ENCODE results near the gene SPEG.
"Not testable (repeated sequence)": the region's sequence is repeated elsewhere in the genome, so short reads cannot be mapped to it uniquely, and the experiment has no call there.

The SPEG gene

DNA sequence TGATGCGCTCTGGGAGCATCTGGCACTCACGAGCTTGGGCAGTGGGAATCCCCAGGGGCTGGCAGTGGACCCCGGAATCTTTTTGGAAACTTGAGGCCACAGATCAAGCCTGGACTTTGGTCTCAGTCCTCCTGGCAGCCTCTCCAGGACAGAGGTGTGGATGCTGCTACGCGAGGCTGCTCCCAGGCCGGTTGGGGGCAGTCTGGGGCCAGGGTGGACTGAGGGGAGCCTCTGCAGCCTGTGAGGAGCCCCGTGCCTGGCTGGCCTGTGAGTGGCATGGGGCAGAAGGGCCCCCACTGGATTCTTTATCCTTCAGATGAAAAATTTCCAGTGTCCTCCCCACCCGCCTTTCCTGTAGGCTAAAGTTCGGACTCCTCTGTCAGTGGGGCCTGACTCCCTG lies 29.2 kb upstream of the SPEG start:
- no peak for DNase-seq

DNA sequence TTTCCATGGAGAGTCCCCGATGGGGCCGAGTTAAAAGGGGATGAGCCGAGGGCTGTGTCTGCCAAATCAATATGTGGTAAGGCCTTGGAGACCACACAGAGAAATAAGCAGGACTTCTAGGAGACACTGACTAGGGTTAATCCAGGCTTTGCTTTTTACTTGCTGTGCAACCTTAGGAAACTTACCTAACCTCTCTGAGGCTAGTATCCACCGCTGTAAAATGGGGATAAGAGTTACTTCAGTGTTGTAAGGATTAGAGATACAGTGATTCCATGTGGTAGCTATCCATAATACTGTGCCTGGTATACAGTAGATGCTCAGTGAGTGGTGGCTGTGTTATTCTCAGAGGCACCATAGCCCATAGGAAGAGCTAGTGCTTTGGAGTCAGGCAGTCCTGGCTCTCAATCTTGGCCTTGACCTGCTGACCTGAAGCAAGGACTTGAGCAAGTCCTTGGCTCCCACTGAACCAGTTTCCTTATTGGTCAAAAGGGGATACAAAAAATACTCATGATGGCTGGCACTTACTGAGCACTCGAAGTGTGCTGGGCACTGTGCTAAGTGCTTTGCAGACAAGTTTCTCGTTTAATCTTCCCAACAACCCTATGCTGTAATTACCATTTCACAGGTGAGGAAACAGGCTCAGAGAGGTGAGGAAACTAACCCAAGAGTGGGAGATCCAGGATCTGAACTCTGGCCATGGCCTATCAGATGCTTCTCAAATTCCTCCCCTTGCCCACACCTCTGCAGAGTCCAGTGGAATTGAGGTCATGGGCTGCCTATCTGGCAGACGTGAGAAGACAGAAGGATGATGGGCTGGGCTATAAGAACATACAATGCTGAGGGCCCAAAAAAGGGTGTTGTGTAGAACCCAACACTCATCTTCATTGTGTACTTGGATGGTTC lies 28.4 kb upstream of the SPEG start:
- no peak for DNase-seq

DNA sequence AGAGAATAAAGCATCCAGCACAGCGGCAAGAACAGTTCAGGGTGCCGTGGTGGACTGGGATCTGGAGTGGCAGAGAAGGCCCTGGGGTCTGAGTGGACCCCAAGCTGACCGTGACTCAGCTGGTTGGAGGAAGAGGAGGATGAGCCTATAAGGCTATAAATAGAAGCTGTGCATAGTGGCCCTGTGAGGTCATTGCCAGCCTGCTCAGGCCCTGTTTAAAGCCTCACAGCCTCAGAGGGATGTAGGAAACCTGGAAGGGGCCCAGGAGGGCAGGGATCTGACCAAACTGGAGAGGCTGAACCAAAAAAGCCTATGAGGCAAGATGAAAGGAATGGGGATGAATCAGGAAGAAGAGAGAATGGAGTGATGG lies 27.8 kb upstream of the SPEG start:
- no peak for DNase-seq

DNA sequence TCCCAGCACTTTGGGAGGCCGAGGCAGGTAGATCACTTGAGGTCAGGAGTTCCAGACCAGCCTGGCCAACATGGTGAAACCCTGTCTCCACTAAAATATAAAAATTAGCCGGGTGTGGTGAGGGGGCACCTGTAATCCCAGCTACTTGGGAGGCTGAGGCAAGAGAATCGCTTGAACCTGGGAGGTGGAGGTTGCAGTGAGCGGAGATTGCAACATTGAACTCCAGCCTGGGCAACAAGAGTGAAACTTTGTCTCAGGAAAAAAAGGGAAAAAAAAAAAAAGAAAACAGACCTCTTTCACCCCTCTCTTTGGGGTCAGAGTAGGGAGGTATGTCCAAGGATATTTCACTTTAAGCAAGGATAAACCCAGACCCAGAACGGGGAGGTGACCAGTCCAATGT lies 27.3 kb upstream of the SPEG start:
- DNase-seq = not testable (repeated sequence)

DNA sequence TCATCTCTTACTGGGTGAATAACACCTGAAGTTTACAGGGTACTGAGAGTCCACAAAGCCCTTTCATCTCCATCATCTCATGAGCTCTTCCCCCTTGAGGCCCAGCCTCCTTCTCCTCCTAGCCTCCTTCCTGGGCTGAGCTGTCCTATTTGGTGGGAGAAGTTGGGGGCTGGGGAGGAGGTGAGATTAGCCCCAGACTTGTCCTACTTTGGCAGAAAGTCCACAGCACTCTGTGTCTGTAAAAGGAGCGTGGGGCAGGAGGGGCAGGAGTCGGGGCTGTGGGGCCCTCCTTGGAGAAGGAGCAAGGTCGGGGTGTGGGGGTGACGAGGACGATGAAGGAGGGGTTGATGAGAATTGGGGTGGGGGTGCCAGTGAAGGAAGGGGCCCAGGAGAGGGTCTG lies 26.4 kb upstream of the SPEG start:
- no peak for DNase-seq

DNA sequence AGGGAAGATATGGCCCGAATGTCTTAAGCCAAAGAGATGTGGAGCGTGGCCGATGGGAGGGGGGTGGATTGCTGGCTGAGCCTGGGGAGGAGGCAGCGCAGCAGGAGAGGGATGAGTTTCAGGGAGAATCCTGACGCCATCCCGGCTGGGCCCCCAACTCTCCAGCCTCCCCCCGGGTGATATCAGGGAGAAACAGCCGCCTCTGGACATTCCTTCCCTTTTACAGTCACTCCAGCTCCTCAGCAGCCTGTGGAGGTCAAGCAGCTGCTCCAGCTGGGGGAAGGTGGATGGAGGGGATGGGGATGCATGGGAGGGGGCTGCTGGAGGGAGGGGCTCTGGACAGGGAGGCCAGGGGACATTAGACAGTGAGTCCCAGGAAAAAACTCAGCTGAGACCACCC lies 26.0 kb upstream of the SPEG start:
- DNase-seq = no peak

DNA sequence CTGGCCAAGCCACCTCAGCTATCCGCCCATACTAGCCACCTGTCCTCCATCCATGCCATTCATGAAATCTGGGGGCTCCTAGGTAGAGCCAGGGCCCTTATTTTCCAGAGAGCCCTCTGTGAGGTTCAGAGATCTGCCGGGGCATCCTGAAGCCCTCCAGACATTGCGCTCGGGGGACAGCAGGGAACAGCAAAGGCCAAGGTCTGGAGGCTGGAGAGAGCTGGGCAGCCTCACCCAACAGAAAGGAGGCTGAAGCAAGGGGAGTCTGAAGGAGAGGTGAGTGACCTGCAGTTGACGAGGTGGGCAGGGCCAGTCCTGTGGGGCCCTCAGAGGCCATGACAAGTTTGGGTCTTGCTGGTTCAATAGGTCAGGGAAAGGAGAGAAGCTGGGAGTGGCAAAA lies 25.0 kb upstream of the SPEG start:
- no peak for DNase-seq

DNA sequence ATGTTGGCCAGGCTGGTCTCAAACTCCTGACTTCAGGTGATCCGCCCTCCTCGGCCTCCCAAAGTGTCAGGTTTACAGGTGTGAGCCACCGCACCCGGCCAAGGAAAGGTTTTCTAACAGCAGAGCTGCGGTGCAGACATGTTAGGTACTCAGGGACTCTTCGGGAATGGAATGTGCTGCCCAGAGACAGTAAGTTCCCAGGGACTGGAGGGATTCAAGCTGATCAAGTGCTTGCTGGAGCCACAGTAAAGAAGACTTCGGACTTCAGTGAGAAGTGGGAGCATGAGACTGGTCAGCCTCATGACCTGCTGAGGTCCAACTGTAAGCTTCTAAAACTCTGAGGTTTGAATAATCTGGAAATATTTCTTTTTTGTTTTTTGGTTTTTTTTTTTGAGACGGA lies 24.3 kb upstream of the SPEG start:
- DNase-seq = no peak

DNA sequence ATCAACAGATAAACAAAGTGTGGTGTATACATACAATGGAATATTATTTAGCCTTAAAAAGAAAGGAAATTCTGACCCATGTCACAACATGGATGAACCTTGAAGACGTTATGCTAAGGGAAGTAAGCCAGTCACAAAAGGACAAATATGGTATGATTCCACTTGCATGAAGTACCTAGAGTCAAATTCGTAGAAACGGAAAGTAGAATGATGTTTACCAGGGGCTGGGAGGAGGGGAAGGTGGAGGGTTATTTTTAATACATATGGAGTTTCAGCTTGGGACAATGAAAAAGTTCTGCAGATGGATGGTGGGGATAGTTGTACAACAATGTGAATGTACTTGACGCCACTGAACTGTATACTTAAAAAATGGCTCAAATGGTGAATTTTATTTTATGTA lies 19.8 kb upstream of the SPEG start:
- DNase-seq = no peak

DNA sequence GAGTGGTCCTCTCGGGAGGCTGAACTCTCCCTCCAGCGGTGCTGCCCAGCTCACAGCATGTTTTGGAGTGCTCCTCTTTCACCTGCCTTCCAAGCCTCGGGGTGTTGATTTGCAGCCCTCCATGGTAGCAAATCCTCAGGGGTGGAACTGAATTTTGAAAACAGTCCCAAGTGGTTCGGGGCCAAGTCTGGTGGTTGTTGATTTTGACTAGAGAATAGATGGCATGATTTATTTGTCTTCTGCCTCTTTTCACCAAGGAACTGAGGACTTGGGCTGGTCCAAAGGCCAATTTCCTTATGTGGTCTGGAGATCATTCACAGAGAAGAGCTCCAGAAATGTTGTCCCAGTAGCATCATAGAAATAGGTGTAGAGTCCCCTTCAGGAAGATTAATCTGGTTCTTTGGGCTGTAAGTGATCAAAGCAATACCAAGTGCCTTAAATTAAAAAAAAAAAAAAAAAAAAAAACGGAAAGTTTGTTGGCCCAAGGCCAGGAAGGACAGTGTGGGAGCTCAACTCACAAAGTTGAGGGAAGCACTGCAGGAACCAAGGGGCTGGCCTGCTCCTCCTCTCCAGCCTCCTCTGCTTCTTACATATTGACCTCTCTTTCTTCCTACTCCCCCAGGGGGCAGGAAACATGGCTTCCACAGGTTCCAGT lies 18.9 kb upstream of the SPEG start:
- DNase-seq = no peak

DNA sequence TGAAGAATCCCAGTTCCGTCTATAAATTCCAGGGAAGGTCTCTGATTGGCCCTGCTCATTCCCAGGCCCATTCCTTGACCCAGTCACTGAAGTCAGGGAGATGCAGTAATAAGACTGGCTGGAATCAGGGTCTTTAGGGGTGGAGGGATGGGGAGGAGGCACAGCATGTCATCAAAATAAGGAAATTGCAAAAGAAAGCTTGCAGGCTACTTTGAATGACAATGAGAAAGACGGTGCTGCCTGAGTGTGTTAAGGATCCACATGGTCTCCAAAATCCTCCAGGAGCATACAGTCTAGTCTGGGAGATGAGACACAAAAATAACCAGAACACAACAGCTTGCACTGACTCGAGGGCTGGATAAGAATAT lies 18.4 kb upstream of the SPEG start:
- DNase-seq = no peak

DNA sequence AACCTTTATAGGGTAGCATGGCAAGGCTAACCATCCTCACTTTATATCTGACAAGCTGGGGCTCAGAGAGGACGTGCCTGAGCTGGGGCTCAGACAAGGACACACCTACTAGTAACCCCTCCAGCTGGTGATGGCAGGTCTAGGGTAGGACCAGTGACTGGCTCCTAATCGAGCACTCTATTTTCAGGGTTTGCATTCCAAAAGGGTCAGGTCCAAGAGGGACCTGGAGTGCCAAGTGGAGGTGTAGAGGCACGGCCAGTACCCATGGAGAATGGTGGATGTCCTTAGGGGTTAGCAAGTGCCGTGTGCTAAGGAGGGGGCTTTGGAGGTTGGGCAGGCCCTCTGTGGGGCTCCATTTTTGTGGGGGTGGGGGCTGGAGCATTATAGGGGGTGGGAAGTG lies 17.7 kb upstream of the SPEG start:
- no peak for DNase-seq

DNA sequence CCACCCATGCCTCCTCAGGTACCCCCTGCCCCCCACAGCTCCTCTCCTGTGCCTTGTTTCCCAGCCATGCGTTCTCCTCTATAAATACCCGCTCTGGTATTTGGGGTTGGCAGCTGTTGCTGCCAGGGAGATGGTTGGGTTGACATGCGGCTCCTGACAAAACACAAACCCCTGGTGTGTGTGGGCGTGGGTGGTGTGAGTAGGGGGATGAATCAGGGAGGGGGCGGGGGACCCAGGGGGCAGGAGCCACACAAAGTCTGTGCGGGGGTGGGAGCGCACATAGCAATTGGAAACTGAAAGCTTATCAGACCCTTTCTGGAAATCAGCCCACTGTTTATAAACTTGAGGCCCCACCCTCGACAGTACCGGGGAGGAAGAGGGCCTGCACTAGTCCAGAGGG lies 17.3 kb upstream of the SPEG start:
- no peak for DNase-seq

DNA sequence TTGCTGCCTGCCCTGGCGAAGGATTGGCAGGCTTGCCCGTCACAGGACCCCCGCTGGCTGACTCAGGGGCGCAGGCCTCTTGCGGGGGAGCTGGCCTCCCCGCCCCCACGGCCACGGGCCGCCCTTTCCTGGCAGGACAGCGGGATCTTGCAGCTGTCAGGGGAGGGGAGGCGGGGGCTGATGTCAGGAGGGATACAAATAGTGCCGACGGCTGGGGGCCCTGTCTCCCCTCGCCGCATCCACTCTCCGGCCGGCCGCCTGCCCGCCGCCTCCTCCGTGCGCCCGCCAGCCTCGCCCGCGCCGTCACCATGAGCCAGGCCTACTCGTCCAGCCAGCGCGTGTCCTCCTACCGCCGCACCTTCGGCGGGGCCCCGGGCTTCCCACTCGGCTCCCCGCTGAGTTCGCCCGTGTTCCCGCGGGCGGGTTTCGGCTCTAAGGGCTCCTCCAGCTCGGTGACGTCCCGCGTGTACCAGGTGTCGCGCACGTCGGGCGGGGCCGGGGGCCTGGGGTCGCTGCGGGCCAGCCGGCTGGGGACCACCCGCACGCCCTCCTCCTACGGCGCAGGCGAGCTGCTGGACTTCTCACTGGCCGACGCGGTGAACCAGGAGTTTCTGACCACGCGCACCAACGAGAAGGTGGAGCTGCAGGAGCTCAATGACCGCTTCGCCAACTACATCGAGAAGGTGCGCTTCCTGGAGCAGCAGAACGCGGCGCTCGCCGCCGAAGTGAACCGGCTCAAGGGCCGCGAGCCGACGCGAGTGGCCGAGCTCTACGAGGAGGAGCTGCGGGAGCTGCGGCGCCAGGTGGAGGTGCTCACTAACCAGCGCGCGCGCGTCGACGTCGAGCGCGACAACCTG lies 16.3 kb upstream of the SPEG start, which contains the start of gene DES:
DES (plus strand) TSS at position 223 of the 857 bp plus-strand sequence; CDS start at position 309, 86 bp downstream.
- no peak for DNase-seq

DNA sequence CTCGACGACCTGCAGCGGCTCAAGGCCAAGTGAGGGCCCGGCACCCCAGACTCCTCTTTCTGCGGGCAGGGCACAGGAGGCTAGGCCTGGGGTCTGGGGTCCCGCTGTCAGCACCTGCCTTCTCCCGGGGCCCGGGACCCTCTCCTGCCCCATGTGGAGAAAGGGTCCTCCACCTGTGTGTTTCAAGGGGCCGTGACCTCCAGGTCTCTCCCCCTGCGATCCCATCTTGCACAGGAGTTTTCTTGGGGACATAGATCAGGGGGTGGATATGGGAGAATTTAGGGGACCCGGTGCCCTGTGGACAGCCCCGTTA lies 15.7 kb upstream of the SPEG start:
- no peak for DNase-seq

DNA sequence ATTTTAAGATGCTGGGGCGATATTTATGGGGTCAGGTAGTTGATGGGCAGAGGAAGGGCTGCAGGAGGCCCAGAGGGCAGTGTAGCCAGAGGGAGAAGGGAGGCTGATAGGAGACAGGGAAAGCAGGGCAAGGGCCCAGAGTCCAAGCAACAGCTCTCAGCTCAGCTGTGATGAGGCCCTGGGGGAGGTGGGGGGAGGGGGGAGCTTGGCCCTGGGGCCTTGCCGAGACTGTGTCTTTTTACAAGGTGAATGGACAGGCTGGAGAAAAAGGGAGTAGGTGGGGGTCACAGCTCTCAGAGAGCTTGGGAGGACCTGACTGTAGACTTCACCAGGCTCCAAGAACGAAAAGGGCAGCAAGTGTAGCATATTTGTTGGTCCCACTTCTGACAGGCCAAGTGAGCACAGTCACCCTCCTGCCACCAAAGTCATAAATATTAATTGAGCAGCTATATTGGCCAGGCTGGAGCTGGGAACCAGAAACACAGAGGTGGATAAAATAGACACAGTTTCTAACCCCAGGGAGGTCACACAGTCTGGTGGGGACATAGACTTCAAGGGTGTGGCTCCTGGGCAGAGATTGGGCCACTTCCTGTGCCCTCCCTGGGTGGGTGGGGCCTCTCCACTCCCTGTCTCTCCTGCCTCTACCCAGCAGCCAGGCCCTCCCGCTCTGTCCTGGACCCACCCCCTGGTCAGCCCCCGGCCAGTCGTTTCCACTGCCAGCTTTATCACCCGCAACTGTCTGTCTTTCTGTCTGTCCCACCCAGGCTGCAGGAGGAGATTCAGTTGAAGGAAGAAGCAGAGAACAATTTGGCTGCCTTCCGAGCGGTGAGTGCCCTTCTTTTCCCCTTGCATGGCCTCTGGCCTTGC lies 15.1 kb upstream of the SPEG start:
- peak; percentile 9 for DNase-seq

DNA sequence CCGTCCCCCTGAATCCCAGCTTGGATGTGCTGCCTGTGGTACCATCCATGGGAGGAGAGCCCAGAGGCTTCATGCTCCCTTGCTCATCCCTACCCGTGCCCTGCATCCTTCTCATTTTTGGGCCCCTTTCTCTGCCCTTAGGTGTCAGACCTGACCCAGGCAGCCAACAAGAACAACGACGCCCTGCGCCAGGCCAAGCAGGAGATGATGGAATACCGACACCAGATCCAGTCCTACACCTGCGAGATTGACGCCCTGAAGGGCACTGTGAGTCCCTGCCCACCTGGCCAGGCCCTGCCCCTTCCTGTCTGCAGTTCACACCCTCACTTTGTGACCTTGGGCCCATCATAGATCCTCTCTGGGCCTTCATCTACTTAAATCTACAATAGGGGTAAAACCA lies 14.0 kb upstream of the SPEG start:
- no peak for DNase-seq

DNA sequence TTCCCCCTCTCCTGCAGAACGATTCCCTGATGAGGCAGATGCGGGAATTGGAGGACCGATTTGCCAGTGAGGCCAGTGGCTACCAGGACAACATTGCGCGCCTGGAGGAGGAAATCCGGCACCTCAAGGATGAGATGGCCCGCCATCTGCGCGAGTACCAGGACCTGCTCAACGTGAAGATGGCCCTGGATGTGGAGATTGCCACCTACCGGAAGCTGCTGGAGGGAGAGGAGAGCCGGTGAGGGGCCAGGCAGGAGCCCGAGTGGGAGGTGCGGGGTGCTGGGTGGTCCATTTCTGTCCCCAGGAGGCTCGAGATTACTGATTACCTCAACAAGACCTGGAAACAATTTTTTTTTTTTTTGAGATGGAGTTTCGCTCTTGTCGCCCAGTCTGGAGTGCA lies 13.3 kb upstream of the SPEG start:
- no peak for DNase-seq

DNA sequence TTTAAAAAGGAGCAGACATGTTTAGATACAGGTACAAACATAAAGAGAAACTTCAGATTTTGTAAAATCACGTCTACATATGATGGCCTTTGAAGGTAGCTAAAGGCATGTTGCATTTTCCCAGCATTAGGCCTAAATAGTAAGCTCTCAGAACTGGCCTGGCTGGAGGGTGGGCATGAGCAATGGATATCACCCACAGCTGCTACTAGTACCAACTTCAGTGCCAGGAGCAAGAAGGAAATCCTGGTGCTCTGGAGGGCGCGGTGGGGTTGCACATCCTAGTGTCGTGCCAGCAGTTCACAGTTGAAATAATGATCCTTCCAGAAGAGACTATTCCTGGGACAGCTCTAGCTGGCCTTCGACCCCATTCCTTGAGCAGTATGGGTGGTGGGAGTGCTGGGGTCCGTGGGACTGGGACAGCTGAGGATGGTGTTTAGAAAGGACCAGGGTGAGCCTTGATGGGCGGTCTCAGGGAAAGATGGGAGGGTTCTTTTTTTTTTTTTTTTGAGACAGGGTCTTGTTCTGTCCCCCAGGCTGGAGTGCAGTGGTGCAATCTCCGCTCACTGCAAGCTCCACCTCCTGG lies 11.6 kb upstream of the SPEG start:
- no peak for DNase-seq

DNA sequence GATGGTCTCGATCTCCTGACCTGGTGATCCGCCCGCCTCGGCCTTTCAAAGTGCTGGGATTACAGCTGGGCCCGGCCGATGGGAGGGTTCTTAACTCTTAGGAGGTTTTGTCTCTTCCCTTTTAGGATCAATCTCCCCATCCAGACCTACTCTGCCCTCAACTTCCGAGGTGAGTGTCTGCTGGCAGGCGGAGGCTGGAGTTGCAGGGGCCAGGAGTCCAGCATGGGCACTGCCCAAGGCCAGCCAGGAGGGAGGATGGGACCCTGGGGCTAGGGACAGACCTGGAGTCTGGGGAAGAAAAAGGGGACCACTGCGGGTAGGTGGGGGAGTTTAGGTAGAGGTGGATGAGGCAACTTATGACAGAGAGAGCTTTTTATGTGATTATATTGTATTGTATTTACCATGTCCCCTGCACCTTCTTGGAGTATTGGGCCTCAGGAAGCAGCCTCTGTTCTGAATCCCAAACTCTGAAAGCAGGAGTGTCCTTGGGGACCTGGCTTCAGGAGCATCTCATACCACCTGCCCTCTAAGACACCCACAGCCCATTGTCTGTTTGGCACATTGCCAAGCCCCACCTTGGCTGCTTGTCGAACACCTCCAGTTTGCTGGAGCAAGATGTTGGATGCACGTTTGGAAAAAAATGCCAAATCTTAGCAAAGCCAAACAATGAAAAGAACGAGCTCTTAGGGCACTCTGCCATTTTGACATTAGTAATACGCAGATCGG lies 10.8 kb upstream of the SPEG start:
- DNase-seq = no peak

DNA sequence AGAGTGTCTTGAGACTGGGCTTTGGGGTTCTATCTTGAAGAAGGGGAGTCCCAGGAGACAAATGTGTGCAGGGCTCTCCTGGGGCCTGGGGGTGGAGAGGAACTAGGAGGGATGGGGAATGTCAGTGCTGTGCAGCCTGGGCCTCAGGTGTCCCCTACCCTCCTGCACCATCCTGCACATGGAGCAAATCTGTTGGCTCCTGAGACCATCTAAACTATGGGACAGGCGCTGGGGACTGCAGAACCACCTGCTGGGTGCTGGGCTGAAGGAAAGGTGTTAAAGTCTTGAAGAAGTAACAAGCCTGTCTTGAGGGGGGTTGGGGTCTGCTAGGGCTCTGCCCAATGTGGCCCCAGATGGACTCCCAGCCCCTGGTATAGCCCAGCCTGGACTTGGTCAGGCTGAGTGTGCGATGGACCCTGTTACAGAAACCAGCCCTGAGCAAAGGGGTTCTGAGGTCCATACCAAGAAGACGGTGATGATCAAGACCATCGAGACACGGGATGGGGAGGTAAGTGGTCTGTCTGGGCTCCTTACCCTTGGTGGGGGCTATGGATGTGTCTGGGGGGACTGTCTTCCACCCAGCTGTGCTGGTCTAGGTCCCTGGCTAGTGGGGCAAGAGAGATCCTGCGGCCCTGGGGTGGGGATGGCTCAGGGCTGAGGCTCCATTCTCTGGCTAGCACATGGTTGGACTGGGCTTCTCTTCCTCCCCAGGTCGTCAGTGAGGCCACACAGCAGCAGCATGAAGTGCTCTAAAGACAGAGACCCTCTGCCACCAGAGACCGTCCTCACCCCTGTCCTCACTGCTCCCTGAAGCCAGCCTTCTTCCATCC lies 9.2 kb upstream of the SPEG start:
- DNase-seq = no peak
